ENCODE results near the gene FARP1.

The FARP1 gene

DNA sequence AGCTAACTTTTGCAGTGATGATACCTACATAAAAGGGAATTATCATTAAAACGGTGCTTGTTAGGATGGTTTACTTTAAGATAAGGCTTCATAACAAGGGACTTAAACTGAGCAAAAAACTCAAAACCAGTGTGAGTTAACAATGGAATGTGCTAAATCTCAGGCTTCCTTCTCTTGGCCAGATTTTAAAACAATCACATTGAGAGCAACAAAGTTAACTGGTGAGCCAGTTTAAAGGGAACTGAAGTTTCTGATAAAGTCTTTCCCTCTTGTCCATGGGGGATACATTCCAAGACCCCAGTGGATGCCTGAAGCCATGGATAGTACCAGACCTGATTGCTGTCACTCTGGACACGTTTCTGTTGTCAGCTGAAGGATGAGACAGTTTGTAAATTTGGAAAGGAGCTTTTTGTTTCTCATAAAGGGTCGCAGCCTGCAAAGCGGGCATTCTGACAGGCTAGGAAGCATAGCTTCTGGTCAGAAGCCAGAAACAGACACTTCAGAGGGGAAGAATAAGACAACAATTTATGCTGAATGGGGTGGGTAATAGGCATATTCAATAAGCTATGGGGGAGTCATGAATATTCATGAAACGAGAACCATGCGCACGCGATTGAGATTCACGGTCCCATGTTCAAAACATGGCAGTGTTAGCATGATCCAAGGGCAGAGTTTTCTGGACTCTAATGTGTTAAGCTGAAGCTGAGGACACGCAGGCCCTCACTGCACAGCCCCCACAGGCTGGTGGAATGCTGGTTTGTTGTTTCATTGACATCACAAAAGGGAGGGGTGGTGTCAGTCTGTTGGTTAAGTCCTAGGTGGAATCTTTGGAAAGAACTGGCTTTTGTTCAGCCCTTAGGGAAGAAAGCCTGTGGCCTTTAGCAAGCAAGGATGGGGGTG, 184.7 kb downstream of the FARP1 start:
- H3K4me1 ChIP-seq (ENCODE audit: control insufficient read depth, low read length): no peaks in the 10 kb centered on the region
- H3K4me3 ChIP-seq (ENCODE audit: low read length): no peak overlapping the region
- TF ChIP-seq EZH2phosphoT487 (IDR thresholded peaks at IDR 0.05; ENCODE audit: borderline replicate concordance, low read length): no peak
- TF ChIP-seq, protein P1, sequence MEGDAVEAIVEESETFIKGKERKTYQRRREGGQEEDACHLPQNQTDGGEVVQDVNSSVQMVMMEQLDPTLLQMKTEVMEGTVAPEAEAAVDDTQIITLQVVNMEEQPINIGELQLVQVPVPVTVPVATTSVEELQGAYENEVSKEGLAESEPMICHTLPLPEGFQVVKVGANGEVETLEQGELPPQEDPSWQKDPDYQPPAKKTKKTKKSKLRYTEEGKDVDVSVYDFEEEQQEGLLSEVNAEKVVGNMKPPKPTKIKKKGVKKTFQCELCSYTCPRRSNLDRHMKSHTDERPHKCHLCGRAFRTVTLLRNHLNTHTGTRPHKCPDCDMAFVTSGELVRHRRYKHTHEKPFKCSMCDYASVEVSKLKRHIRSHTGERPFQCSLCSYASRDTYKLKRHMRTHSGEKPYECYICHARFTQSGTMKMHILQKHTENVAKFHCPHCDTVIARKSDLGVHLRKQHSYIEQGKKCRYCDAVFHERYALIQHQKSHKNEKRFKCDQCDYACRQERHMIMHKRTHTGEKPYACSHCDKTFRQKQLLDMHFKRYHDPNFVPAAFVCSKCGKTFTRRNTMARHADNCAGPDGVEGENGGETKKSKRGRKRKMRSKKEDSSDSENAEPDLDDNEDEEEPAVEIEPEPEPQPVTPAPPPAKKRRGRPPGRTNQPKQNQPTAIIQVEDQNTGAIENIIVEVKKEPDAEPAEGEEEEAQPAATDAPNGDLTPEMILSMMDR (IDR thresholded peaks at IDR 0.05; ENCODE audit: low read depth, low read length, poor library complexity, severe bottlenecking): no peak
- H3K27me3 ChIP-seq (ENCODE audit: control insufficient read depth, low read length): no peaks in the 10 kb centered on the region
- no peaks in the 10 kb centered on the region for H3K9me3 ChIP-seq (ENCODE audit: control insufficient read depth, insufficient read depth, low read length)
- H3K4me2 ChIP-seq (ENCODE audit: low read length): no peak overlapping the region
- H3K79me2 ChIP-seq (ENCODE audit: control insufficient read depth, low read length): no peaks in the 10 kb centered on the region
- H4K20me1 ChIP-seq (ENCODE audit: control insufficient read depth, insufficient read depth, low read depth, low read length): no peaks in the 10 kb centered on the region
- H3K27ac ChIP-seq (ENCODE audit: low read depth, low read length): no peak overlapping the region
- H3K36me3 ChIP-seq (ENCODE audit: control insufficient read depth, low read length): no peaks in the 10 kb centered on the region
- no peaks in the 10 kb centered on the region for H3K9me2 ChIP-seq (replicated peaks; ENCODE audit: control insufficient read depth, low read length)
- no peaks in the 10 kb centered on the region for H3F3A ChIP-seq (ENCODE audit: control insufficient read depth, insufficient read depth)

DNA sequence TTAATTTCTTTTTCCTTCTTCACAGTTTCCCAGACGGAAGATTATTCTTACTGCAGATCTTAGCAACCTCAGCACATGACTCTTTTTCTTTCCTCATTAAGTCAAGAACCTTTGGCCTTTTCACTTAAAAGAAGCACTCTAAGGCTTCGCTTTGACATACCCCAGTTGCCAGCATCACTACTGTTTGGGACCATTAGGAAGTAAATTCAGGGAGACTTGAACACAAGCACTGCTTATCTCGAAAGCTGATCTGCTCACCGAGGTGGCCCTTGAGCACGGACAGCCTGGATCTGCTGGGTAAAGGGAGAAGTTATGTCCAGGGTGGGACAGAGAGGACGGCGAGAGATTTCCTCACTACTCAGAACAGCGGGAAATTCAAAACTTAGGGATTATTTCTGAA, 185.6 kb downstream of the FARP1 start:
- TF ChIP-seq EZH2phosphoT487 (IDR thresholded peaks at IDR 0.05; ENCODE audit: borderline replicate concordance, low read length): no peak
- H3K27me3 ChIP-seq (ENCODE audit: control insufficient read depth, low read length): no peaks in the 10 kb centered on the region
- no peaks in the 10 kb centered on the region for H4K20me1 ChIP-seq (ENCODE audit: control insufficient read depth, insufficient read depth, low read depth, low read length)
- H3K27ac ChIP-seq (ENCODE audit: low read depth, low read length): no peak overlapping the region
- no peaks in the 10 kb centered on the region for H3K9me2 ChIP-seq (replicated peaks; ENCODE audit: control insufficient read depth, low read length)
- H3K9me3 ChIP-seq (ENCODE audit: control insufficient read depth, insufficient read depth, low read length): no peaks in the 10 kb centered on the region
- H3K4me2 ChIP-seq (ENCODE audit: low read length): no peak overlapping the region
- H3K79me2 ChIP-seq (ENCODE audit: control insufficient read depth, low read length): no peaks in the 10 kb centered on the region
- no peaks in the 10 kb centered on the region for H3K36me3 ChIP-seq (ENCODE audit: control insufficient read depth, low read length)
- H3F3A ChIP-seq (ENCODE audit: control insufficient read depth, insufficient read depth): no peaks in the 10 kb centered on the region
- H3K4me3 ChIP-seq (ENCODE audit: low read length): no peak overlapping the region
- H3K4me1 ChIP-seq (ENCODE audit: control insufficient read depth, low read length): no peaks in the 10 kb centered on the region

DNA sequence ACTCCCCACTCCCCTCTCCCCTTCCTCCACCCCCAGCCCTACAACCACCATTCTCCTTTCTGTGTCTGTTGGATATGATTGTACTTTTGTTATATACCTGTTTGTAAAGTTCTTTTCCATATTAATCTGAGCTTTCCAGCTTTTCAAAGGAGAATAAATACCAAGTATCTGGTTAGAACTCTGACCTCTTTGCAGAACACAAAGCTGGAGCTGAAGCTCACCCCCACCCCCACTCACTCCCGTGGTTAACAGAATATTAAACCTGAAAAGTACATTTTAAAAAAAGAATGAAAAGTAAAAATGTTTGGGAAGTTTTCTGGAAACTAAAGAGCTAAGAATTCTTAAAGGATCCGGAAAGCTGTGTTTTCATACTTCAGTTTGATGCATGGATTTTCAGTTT, 189.3 kb downstream of the FARP1 start:
- Histone ChIP-seq H3K9me3 (ENCODE audit: control insufficient read depth, insufficient read depth, low read length) (no peaks in the 10 kb centered on the region), H3K79me2 (ENCODE audit: control insufficient read depth, low read length) (no peaks in the 10 kb centered on the region), H3K4me3 (ENCODE audit: low read length) (no peak overlapping the region), H3K27ac (ENCODE audit: low read depth, low read length) (no peak overlapping the region), H3K9me2 (replicated peaks; ENCODE audit: control insufficient read depth, low read length) (no peaks in the 10 kb centered on the region), H3F3A (ENCODE audit: control insufficient read depth, insufficient read depth) (no peaks in the 10 kb centered on the region), H4K20me1 (ENCODE audit: control insufficient read depth, insufficient read depth, low read depth, low read length) (no peaks in the 10 kb centered on the region), H3K27me3 (ENCODE audit: control insufficient read depth, low read length) (no peaks in the 10 kb centered on the region), H3K36me3 (ENCODE audit: control insufficient read depth, low read length) (no peaks in the 10 kb centered on the region), H3K4me2 (ENCODE audit: low read length) (no peak overlapping the region), H3K4me1 (ENCODE audit: control insufficient read depth, low read length) (no peaks in the 10 kb centered on the region)
- TF ChIP-seq EZH2phosphoT487 (IDR thresholded peaks at IDR 0.05; ENCODE audit: borderline replicate concordance, low read length): no peak
- TF ChIP-seq, protein P1 (IDR thresholded peaks at IDR 0.05; ENCODE audit: low read depth, low read length, poor library complexity, severe bottlenecking): no peak

DNA sequence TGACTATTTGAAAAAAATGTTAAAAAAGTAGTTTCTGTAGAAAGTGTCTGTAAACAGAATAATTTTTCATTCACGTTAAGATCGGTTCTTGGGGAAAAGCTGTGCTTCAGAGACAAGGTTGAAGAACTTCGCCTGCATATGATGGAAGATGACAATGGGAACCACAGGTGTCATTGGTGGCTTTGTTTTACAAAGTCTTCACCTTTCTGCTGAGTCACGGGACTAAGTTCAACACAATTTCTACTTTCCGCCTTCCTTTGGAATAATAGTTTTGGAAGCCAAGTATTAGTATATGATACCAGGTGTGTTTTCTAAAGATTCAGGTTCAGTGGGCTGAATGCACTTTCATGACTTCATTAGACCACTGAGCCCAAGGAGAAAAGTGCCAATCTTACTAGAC, 189.8 kb downstream of the FARP1 start:
- H3K79me2 ChIP-seq (ENCODE audit: control insufficient read depth, low read length): no peaks in the 10 kb centered on the region
- no peaks in the 10 kb centered on the region for H3F3A ChIP-seq (ENCODE audit: control insufficient read depth, insufficient read depth)
- H4K20me1 ChIP-seq (ENCODE audit: control insufficient read depth, insufficient read depth, low read depth, low read length): no peaks in the 10 kb centered on the region
- H3K9me2 ChIP-seq (replicated peaks; ENCODE audit: control insufficient read depth, low read length): no peaks in the 10 kb centered on the region
- no peak overlapping the region for H3K4me2 ChIP-seq (ENCODE audit: low read length)
- no peak overlapping the region for H3K4me3 ChIP-seq (ENCODE audit: low read length)
- H3K36me3 ChIP-seq (ENCODE audit: control insufficient read depth, low read length): no peaks in the 10 kb centered on the region
- TF ChIP-seq, protein P1 (IDR thresholded peaks at IDR 0.05; ENCODE audit: low read depth, low read length, poor library complexity, severe bottlenecking): no peak
- TF ChIP-seq EZH2phosphoT487 (IDR thresholded peaks at IDR 0.05; ENCODE audit: borderline replicate concordance, low read length): no peak
- H3K27ac ChIP-seq (ENCODE audit: low read depth, low read length): no peak overlapping the region
- no peaks in the 10 kb centered on the region for H3K27me3 ChIP-seq (ENCODE audit: control insufficient read depth, low read length)
- no peaks in the 10 kb centered on the region for H3K9me3 ChIP-seq (ENCODE audit: control insufficient read depth, insufficient read depth, low read length)
- no peaks in the 10 kb centered on the region for H3K4me1 ChIP-seq (ENCODE audit: control insufficient read depth, low read length)

All from DOHH2 (cell line).